ENCODE results near the gene RNF38. TPM values are rescaled to one million over a fixed set of nuclear protein-coding genes. Genes with fewer than 3 reads are reported as not detected.

The RNF38 gene
- total and polyA plus RNA-seq, 10 donors = 9.5 to 67.1 (median 46.4) TPM

GRCh38 chr9:36319183-36319582 lies 80.9 kb downstream of the RNF38 start:
- Histone ChIP-seq H3K4me3 (no peak overlapping the region), H3K4me1 (no peaks in the 10 kb centered on the region), H3K27ac (no peak overlapping the region), H3K9me3 (peaks cover 0 to 4% (median 0%) of the 10 kb centered on the region in 8 donors), H3K36me3 (no peaks in the 10 kb centered on the region), H3K27me3 (replicated peaks in 1 of 7) (peaks cover 0 to 16% (median 0%) of the 10 kb centered on the region in 7 donors)
- TF ChIP-seq POLR2AphosphoS5 (IDR thresholded peaks at IDR 0.05) (no peak), CTCF (IDR thresholded peaks at IDR 0.05 in 8 of 11, conservative IDR thresholded peaks at IDR 0.05 in 3 of 11) (no peak), POLR2A (IDR thresholded peaks at IDR 0.05) (no peak)
- WGBS, 5 donors = 88 to 92% (median 91%) methylated on average over 7 of the region's 7 CpGs
- intact Hi-C loops (cut with DNase I; ENCODE audit: low total_unique reads) = no loop called here
- DNase-seq = no peak

GRCh38 chr9:36318212-36318802 lies 81.8 kb downstream of the RNF38 start:
- Histone ChIP-seq H3K36me3 (no peaks in the 10 kb centered on the region), H3K27ac (no peak overlapping the region), H3K4me1 (no peaks in the 10 kb centered on the region), H3K4me3 (no peak overlapping the region), H3K27me3 (replicated peaks in 1 of 7) (peaks cover 0 to 16% (median 0%) of the 10 kb centered on the region in 7 donors), H3K9me3 (peaks cover 0 to 4% (median 0%) of the 10 kb centered on the region in 8 donors)
- WGBS, 5 donors = 81 to 91% (median 90%) methylated on average over 14 of the region's 14 CpGs
- DNase-seq = no peak
- no peak for TF ChIP-seq POLR2A (IDR thresholded peaks at IDR 0.05)
- no peak for TF ChIP-seq POLR2AphosphoS5 (IDR thresholded peaks at IDR 0.05)
- no peak for TF ChIP-seq CTCF (IDR thresholded peaks at IDR 0.05 in 8 of 11, conservative IDR thresholded peaks at IDR 0.05 in 3 of 11)
- intact Hi-C loops (cut with DNase I; ENCODE audit: low total_unique reads) = no loop called here

- Histone ChIP-seq H3K27ac (no peak overlapping the region), H3K27me3 (replicated peaks in 1 of 7) (peaks cover 0 to 16% (median 0%) of the 10 kb centered on the region in 7 donors), H3K4me1 (no peaks in the 10 kb centered on the region), H3K4me3 (no peak overlapping the region), H3K9me3 (peaks cover 0 to 4% (median 0%) of the 10 kb centered on the region in 8 donors), H3K36me3 (no peaks in the 10 kb centered on the region)
- WGBS, 5 donors = 22 to 35% (median 32%) methylated on average over 3 to 6 of the region's 6 CpGs
- TF ChIP-seq POLR2AphosphoS5 (IDR thresholded peaks at IDR 0.05) (no peak), POLR2A (IDR thresholded peaks at IDR 0.05) (no peak), CTCF (IDR thresholded peaks at IDR 0.05 in 8 of 11, conservative IDR thresholded peaks at IDR 0.05 in 3 of 11) (no peak)
- intact Hi-C loops (cut with DNase I; ENCODE audit: low total_unique reads) = no loop called here
- DNase-seq = no peak
Observed at GRCh38 chr9:36317766-36318165, 82.3 kb downstream of the RNF38 start.

DNA sequence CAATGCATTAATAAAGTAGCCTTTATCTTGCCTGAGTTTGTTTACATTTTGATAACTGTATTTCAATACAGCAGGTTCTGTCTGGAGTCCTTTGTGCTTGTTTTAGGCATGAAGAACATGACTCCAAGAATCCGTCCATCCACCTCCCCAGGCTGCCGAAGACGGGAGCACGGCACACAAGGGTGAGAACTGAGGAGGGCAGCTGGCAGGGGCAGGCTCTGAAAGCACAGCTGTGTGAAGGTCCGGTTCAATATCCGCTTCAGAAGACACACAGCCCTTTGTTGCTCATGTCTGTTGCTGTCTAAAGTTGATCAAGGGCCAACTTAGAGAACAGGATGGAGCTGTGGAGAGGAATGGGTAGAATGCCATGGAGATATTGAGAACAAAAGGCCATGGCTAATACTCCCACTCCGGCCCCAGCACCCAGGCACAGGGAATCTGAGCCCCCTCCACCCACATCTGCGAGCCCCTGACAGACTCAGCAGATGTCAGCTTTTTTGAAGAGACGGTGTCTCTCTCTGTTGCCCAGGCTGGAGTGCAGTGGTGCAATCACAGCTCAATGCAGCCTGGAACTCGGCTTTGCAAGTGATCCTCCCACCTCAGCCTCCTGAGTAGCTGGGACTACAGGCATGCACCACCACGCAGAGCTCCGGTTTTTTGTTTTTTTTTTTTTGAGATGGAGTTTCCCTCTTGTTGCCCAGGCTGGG lies 83.3 kb downstream of the RNF38 start:
- WGBS, 5 donors = 78 to 88% (median 84%) methylated on average over 12 of the region's 12 CpGs
- no peak for TF ChIP-seq POLR2AphosphoS5 (IDR thresholded peaks at IDR 0.05)
- no peak for TF ChIP-seq CTCF (IDR thresholded peaks at IDR 0.05 in 8 of 11, conservative IDR thresholded peaks at IDR 0.05 in 3 of 11)
- TF ChIP-seq POLR2A (IDR thresholded peaks at IDR 0.05) = no peak

More for the DNA sequence above, 83.3 kb downstream of the RNF38 start:
- DNase-seq = no peak
- no peaks in the 10 kb centered on the region for H3K4me1 ChIP-seq
- no peak overlapping the region for H3K27ac ChIP-seq
- intact Hi-C loops (cut with DNase I; ENCODE audit: low total_unique reads) = no loop called here
- H3K9me3 ChIP-seq = peaks cover 0 to under 1% (median 0%) of the 10 kb centered on the region in 8 donors
- no peak overlapping the region for H3K4me3 ChIP-seq
- H3K27me3 ChIP-seq (replicated peaks in 1 of 7) = peaks cover 0 to 16% (median 0%) of the 10 kb centered on the region in 7 donors
- H3K36me3 ChIP-seq = no peaks in the 10 kb centered on the region

All from spleen (tissue), 11 donors.